Measurements from ENCODE around the gene GRID1. TPM values are rescaled to one million over a fixed set of nuclear protein-coding genes. Genes with fewer than 3 reads are reported as not detected.

Gene GRID1
- total and polyA plus RNA-seq, 10 of the 15 experiments (the other 5 are each of a cell fraction or from before 2014, with no cell fraction given) = 0.04 to 0.62 (median 0.08) TPM; not detected in 5

GRCh38 chr10:86205306-86206239, 161.0 kb downstream of the GRID1 start (continued):
- TF ChIP-seq RB1 (IDR thresholded peaks at IDR 0.05; ENCODE audit: borderline replicate concordance) (no peak), RBBP5 (conservative IDR thresholded peaks at IDR 0.05) (no peak), SPI1 (IDR thresholded peaks at IDR 0.05; ENCODE audit: borderline replicate concordance, insufficient read depth, low read depth, low read length) (no peak), ZNF384 (IDR thresholded peaks at IDR 0.05; ENCODE audit: borderline replicate concordance, low read depth, low read length) (no peak)

GRCh38 chr10:86204421-86205305, 161.9 kb downstream of the GRID1 start:
- no peak overlapping the region for H2AFZ ChIP-seq (ENCODE audit: control insufficient read depth, low read depth, low read length)
- H3K4me1 ChIP-seq (ENCODE audit: control insufficient read depth, insufficient read depth, low read length) = no peaks in the 10 kb centered on the region
- H3K79me2 ChIP-seq (ENCODE audit: control insufficient read depth, insufficient read depth, low read length) = no peaks in the 10 kb centered on the region
- no peak overlapping the region for H3K4me2 ChIP-seq (ENCODE audit: control insufficient read depth, insufficient read depth)
- 11% methylated on average over 9 of the region's 9 CpGs for WGBS (ENCODE audit: insufficient coverage, insufficient replicate concordance, low lambda C conversion rate, missing lambda C conversion rate)
- H3K27ac ChIP-seq (ENCODE audit: control insufficient read depth, insufficient read depth) = no peak overlapping the region
- no peak overlapping the region for H3K4me3 ChIP-seq
- no peaks in the 10 kb centered on the region; a peak in 1 of 4 replicates for H3K36me3 ChIP-seq (ENCODE audit: control insufficient read depth in 2 of 2, insufficient read depth in 2 of 2, low read length in 1 of 2)
- no peaks in the 10 kb centered on the region for H4K20me1 ChIP-seq (ENCODE audit: control insufficient read depth, insufficient read depth)
- no peak for TF ChIP-seq BCL3 (IDR thresholded peaks at IDR 0.05; ENCODE audit: borderline replicate concordance, insufficient read depth, low read depth, low read length, poor library complexity, severe bottlenecking)
- TF ChIP-seq PAX8 (IDR thresholded peaks at IDR 0.05) = no peak
- CTCF ChIA-PET = no interaction called here
- no peak for ATAC-seq
- peaks cover 0 to 2% of the 10 kb centered on the region in 2 experiments; a peak in 2 of 4 replicates for H3K27me3 ChIP-seq (replicated peaks in 1 of 2; ENCODE audit: control insufficient read depth in 2 of 2, insufficient read depth in 2 of 2, low read length in 1 of 2)
- no peaks in the 10 kb centered on the region for H3K9me3 ChIP-seq (replicated peaks; ENCODE audit: control insufficient read depth, insufficient read depth, low read length)
- DNase-seq (ENCODE audit: low read depth, low spot score) = no peak
- POLR2A ChIA-PET = no interaction called here
- SMC1A ChIA-PET (ENCODE audit: uncharacterized antibody, unreplicated experiment) = no interaction called here
- intact Hi-C loops (cut with micrococcal nuclease; ENCODE audit: unreplicated experiment) (no loop called here), in situ Hi-C loops (cut with MboI) (no loop called here)
- H3K9ac ChIP-seq (ENCODE audit: control insufficient read depth, insufficient read depth, low read length) = no peak overlapping the region
- RAD21 ChIA-PET (ENCODE audit: unreplicated experiment) = no interaction called here
- no TSS peak for BruUV-seq (replicated peaks)
- FAIRE-seq = no peak
